HS-5 (cell line): ENCODE measurements around the gene RUNX1.

Experiments
- DNase-seq: peaks from one replicate; pipeline ENCODE4 v3.0.0-alpha.2; 2012; ENCODE audit warnings: low read depth

The RUNX1 gene

GRCh38 chr21:34923626-34924025, 125.5 kb downstream of the RUNX1 start:
- no peak for DNase-seq

- DNase-seq: no peak
Measured at GRCh38 chr21:34923202-34923601, 125.9 kb downstream of the RUNX1 start.

- DNase-seq: no peak
Measured at GRCh38 chr21:34922479-34922878, 126.6 kb downstream of the RUNX1 start.

GRCh38 chr21:34921151-34921550, 128.0 kb downstream of the RUNX1 start:
- DNase-seq: no peak

GRCh38 chr21:34919406-34919805, 129.7 kb downstream of the RUNX1 start:
- DNase-seq: no peak

DNA sequence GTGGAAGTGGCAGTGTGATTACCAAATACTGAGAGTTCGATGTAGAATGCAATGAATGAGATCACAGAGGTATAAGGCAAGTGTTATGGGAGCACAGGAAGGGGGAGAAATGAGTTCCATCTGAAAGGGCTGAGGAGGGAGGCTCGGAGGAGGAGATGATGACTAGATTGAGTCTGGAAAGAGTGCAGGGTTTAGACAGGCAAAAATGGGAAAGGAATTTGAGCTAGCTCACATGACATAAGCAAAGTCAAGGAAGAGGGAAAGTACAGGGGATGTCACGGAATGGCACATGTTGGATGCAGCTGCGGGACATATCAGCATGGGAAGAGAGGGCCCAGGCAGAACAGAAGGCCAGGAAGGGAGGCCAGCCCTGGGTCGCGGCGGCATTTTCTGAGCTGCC, 132.7 kb downstream of the RUNX1 start:
- peak; percentile 22 for DNase-seq

DNA sequence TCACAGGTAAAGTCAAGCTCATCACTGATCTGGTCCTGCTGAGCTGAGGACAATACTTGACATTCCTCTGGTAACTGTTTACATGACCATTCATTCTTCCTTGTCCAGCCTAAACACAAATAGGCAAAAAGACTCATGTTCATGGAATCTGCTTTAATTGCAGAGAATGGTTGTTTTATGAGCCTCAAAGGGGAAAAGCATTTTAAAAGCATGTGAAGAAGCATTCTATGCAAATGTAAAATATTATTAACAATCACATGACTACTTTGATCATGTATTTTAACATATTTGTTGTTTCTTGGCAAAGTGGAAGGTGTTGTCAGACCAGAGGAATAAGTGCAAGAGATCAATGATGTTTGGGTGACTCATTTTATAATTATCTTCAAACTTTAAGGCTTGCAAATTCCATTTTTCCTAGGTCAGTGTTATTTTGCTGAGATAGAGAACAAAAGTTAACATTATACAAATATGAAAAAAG, 133.7 kb downstream of the RUNX1 start:
- DNase-seq: peak; percentile 73

DNA sequence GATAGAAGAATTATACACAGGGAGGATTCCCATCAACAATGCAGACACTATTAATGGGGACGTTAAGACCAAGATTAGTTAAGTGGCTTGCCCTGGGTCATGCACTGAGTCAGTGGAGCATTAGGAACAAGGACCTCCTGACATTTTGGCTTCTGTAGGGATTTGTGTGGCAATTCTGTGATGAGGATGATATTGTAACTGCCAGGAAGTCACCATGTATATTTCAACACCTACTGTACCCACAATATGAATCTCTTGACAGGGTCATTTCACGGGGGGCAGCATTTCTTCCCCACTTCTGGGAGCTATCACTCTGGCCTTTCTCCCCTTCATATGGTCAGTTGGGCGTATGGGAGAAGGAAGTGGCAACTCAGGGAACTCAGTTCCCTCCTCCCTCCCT, 134.9 kb downstream of the RUNX1 start:
- DNase-seq: no peak

GRCh38 chr21:34913811-34914210, 135.3 kb downstream of the RUNX1 start:
- no peak for DNase-seq

DNA sequence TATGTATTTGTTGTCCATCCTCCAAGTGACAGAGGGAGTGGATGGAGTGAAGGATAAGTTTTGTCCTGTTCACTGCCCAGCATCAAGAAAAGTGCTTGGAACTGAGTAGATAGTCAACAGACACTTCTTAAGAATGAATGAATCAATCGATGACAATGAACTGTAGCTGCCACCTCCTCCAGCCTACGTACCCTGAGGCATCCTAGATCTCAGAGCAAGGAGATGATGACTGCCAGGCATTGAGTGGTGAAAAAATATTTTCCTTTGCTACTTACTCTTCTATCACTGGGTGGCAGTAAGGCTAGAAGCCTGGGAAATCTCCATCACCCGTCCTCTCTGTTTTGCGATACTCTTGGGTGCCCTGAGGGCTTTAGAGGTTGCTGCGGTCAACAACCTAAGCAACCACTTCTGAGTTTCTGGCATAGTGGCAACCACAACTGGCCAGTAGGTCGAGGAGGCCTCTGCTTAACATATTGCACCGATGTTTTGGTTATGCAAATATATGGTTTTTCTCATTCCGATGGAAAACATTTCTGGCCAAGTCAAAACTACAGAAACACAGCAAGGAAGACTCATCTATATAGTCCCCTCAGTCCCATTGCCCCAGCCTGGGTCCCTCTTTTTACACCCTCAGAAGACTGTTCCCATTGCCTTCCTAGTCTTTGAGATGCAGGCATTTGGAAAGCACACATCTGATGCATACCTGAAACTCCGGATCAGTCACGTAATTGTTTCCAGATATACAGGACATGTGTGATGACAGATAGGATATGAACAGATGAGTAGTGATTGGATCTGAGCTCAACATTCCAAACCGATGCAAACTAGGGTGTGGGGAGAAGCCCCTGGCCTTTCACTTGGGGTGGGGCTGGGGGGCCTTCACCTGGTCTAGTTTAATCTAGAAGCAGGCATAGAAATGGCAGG, 136.8 kb downstream of the RUNX1 start:
- DNase-seq: no peak

DNA sequence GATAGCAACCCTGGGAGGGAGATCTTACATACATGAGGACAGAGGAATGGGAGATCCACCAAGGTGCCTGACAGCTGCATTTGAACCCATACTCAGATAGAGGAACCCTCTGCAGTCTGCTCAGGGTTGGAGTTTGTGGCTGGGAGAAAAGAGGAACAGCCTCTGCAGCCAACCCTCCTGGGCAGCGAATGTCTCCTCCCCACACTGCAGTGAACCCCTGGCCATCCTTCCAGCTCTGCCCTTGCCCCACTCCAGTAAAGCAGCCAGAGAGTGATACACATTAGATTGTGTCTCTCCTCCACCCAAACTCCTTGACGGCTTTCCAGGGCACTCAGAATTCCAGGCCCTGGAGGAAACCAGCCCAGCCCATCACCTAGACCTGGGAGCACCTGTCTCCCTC, 137.7 kb downstream of the RUNX1 start:
- DNase-seq: no peak

DNA sequence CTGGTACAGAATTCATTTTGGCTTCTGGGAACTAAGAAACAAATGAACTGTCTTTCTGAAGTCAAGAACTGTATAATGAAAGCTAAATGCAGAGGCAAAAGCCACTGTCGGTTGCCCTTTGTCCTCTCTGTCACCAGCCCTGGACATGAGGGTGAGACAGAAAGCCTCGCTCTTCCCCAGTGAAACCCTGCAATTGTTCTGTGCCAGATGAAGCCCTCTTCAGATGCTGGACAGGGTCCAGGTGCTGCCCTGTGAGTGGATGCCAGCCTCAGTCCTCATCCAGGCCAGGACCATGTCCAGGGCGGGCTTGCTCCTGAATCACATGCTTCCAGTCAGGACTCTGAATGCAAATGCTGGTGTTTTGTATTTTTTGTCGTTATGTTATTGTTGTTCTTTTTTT, 138.7 kb downstream of the RUNX1 start:
- no peak for DNase-seq

DNA sequence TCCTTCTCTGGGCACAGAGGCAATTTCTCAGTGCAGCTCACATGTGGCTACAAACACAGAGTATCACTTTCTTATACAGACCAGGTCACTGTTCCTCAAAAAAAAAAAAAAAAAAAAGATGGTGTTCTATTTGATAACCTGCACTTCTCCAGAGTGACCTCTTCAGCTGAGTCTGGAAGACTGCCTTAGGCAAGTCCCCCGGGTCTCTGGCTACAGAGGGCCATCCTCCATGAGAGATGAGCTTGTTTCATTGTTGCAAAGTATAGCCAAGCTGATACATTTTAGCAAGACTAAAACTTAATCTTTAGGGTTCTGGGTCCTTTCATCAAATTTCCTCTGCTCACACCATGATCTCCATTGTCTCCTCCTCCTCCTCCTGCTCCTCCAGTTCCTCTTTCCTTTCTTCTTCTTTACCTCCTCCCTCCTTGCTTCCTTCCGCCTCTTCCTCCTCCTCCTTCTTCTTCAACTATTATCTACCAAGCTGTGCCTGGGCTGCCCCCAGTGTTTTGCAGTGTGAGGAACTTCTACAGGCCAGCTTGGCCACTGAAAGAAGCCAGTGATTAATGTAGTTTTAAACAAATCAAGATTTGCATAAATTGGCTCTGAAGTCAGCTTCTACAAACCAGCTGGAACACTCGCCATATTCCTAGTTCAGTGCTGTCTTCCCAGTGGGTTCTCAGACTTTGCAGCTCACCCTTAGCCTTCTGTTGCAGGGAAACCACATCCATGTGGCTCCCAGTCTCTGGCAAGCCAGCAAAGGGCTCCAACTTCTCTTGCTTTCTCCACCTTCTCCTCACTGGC, 139.4 kb downstream of the RUNX1 start:
- DNase-seq: no peak

DNA sequence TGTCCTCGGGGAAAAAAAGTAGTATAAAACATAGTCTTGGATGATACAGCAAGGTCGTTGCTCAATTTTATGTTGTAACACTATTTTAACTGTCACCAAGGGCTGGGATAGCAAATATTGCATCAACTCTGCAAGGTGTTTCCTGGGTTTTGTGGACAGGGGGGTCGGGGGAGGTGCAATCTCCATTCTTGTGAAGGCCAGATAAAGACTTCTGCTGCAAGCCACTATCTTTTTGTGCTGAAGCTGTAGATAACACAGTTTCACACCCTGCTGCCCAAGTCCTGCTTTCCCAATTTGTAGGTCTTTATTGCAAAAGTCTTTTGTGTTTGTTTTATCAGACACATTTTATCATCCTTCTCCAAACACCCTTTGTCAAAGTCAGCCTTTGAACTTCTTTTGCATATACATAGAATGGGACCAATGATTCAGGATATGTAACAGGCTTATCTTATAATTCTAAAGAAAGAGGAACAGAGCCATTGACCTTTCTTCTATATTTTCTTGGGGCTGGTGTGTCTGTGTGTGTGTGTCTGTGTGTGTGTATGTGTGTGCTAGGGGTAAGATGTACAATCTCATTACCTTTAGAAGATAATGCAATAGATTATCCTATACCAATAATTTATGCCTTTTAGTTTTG, 140.6 kb downstream of the RUNX1 start:
- DNase-seq: no peak

DNA sequence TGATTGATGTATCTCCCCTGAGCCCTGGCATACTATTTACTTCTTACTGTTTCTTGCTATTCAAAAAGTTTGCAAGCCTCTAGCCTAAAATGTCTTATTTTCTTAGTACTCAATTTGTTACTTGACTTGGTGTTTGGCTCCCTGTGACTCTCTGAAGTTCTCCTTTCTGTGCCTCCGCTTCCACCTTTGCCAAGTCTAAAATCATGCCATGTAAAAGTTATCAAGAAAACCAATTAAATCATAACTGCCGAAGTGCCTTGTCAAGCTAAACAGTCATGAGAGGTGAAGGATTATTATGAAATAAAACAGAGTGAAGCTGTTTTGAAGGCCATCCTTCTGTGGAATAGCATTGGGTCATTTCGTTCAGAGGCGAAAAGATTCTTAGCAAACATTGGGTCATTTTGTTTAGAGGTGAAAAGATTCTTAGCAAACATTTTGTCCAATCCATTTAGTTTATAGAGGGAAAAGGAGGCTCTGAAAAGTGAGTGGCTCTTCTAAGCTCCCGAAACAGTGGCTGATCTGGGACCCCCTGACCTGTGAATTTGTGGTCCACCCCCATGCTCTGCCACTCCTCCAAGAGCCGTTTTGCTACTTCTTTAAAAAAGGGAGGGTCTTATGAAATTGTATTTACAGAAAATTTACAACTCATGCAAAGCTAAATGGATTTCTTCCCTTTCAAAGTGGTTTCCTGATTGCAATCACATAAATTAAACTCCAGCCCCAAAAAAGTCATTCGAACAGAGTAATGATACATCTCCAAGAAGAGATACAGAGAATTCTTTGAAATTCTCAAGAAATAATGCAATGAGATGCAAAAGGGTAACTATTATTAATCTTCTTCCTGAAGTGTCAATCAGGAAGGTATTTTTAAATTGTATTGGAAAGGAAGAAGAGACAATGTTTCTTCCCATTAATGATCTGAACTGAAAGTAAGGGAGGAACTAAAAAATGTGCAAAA, 141.4 kb downstream of the RUNX1 start:
- DNase-seq: no peak

GRCh38 chr21:34906401-34906800, 142.7 kb downstream of the RUNX1 start:
- no peak for DNase-seq

- DNase-seq: no peak
Measured at GRCh38 chr21:34905218-34905537, 143.9 kb downstream of the RUNX1 start.

GRCh38 chr21:34904526-34905217, 144.4 kb downstream of the RUNX1 start:
- DNase-seq: no peak

GRCh38 chr21:34900376-34900775, 148.7 kb downstream of the RUNX1 start:
- no peak for DNase-seq

GRCh38 chr21:34899760-34900159, 149.3 kb downstream of the RUNX1 start:
- no peak for DNase-seq

- no peak for DNase-seq
Measured at GRCh38 chr21:34899302-34899701, 149.8 kb downstream of the RUNX1 start.
